Neural cell (in vitro differentiated cells): Measurements from ENCODE around the gene NINL.

ENCODE experiments used
- EP300 ChIP-seq: fragments of 450-650 bp; conservative IDR thresholded peaks from 2 replicates; pipeline ENCODE4 v1.6.1; 2014; ENCODE audit warnings: antibody characterized with exemption, mild to moderate bottlenecking, moderate library complexity; ENCODE audit not compliant: poor library complexity, severe bottlenecking
- EZH2 ChIP-seq: fragments of 200-600, 300-800 bp; shearing (Covaris generic), sonication (generic); IDR thresholded peaks from 2 replicates; pipeline ENCODE4 v1.6.1; 2014; ENCODE audit warnings: antibody characterized with exemption, low read length, borderline replicate concordance, mild to moderate bottlenecking; ENCODE audit not compliant: insufficient read depth, poor library complexity, severe bottlenecking
- POLR2AphosphoS5 ChIP-seq: IDR thresholded peaks from 2 replicates; pipeline ENCODE4 v1.6.1; 2012
- RAD21 ChIP-seq: fragments of 450-650 bp; conservative IDR thresholded peaks from 2 replicates; pipeline ENCODE4 v1.6.1; 2014; ENCODE audit warnings: antibody characterized with exemption, mild to moderate bottlenecking, moderate library complexity
- SMC3 ChIP-seq: fragments of 450-650 bp; conservative IDR thresholded peaks from 2 replicates; pipeline ENCODE4 v1.6.1; 2014; ENCODE audit warnings: antibody characterized with exemption, mild to moderate bottlenecking, moderate library complexity; ENCODE audit not compliant: poor library complexity
- TF ChIP-seq, protein P1 (sequence below): fragments of 450-650 bp; IDR thresholded peaks from 2 replicates; pipeline ENCODE4 v1.5.1; 2014; ENCODE audit warnings: antibody characterized with exemption, mild to moderate bottlenecking, moderate library complexity; ENCODE audit not compliant: poor library complexity, severe bottlenecking

DNA sequence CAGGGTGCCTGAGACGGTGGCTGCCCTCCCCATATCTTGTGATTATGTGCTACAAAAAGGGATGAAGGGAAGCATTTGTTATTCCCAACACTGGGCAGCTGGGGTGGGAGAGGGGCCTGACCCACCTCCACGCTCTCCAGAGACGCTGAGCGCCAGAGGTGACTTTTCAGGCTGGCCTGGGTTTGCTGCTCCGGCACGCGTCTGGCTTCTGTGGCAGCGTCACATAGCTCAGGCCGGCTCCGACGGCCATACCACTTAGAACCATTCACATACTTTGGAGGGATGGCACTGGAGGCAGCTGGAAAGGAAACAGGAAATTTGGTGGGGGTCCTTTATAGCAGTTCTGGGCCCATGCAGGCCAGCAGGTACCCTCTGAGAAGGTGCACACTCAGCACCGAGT is 72.6 kb downstream of the NINL start:
- TF ChIP-seq POLR2AphosphoS5 (no peak), EP300 (no peak), RAD21 (no peak), EZH2 (no peak), SMC3 (no peak)
- TF ChIP-seq, protein P1, sequence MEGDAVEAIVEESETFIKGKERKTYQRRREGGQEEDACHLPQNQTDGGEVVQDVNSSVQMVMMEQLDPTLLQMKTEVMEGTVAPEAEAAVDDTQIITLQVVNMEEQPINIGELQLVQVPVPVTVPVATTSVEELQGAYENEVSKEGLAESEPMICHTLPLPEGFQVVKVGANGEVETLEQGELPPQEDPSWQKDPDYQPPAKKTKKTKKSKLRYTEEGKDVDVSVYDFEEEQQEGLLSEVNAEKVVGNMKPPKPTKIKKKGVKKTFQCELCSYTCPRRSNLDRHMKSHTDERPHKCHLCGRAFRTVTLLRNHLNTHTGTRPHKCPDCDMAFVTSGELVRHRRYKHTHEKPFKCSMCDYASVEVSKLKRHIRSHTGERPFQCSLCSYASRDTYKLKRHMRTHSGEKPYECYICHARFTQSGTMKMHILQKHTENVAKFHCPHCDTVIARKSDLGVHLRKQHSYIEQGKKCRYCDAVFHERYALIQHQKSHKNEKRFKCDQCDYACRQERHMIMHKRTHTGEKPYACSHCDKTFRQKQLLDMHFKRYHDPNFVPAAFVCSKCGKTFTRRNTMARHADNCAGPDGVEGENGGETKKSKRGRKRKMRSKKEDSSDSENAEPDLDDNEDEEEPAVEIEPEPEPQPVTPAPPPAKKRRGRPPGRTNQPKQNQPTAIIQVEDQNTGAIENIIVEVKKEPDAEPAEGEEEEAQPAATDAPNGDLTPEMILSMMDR: no peak
